GM23248 (cell line): ENCODE results near the gene AOX1.

Source experiments
- EZH2 ChIP-seq: fragments of 200-600 bp; sonication (generic); IDR thresholded peaks from 2 replicates; pipeline ENCODE4 v1.6.1; 2018; ENCODE audit warnings: antibody characterized with exemption, mild to moderate bottlenecking; ENCODE audit not compliant: insufficient read depth, poor library complexity, severe bottlenecking
- EZH2phosphoT487 ChIP-seq: fragments of 200-600 bp; sonication (generic); IDR thresholded peaks from 2 replicates; pipeline ENCODE4 v1.6.1; 2018; ENCODE audit warnings: antibody characterized with exemption, moderate library complexity, mild to moderate bottlenecking, low read depth; ENCODE audit not compliant: insufficient read depth

GRCh38 chr2:200637901-200638300, 52.1 kb downstream of the AOX1 start:
- no peak for TF ChIP-seq EZH2
- no peak for TF ChIP-seq EZH2phosphoT487
